Right lobe of liver (tissue), 4 donors: Measurements from ENCODE around the gene ZNF341.

Experiments used
- CTCF ChIP-seq, 4 donors: fragments of 200-600 bp in 3 of 4; fragments of 450-650 bp in 1 of 4; IDR thresholded peaks; one replicate each; pipeline versions ENCODE4 v1.5.1 to v1.8.0; 2016 to 2022; ENCODE audit warnings: antibody characterized with exemption in 4 of 4, mild to moderate bottlenecking in 2 of 4
- POLR2A ChIP-seq: fragments of 450-650 bp; IDR thresholded peaks from one replicate; pipeline ENCODE4 v1.6.1; 2017; ENCODE audit warnings: antibody characterized with exemption, mild to moderate bottlenecking
- donor health status: DM: no; HTN: no; CAD: no.
- donor health status: DM: no; HTN: no; CAD: no.
- donor health status: DM: no; HTN: yes; CAD: no.

- TF ChIP-seq CTCF (IDR thresholded peaks at IDR 0.05) (no peak), POLR2A (no peak)
Measured at GRCh38 chr20:33837096-33837830, 105.5 kb downstream of the ZNF341 start.
